ENCODE measurements around the gene AQR. TPM values are rescaled to one million over a fixed set of nuclear protein-coding genes. Genes with fewer than 3 reads are reported as not detected.

The AQR gene
- total and polyA plus RNA-seq, 2 of the 8 experiments (the other 6 are each of a cell fraction or from before 2014, with no cell fraction given) = 34.5 to 57.6 TPM

DNA sequence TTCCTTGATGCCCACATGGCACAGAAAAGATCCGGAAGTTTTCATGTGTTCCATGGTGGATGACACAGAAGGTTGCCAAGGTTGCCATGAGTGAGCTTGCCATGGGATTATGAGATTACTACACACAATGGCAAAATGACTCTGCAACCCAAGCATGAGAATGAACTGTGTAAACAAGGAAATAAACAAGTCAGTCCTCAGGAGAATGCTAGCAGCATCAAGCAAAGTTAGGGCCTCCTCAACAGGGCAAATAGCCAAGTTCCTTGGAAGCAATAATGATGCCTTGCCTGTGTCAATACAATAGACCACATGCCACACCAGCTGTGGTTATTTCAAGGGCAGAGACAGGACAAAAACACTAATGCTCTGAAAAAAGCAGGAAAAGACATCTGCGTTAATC lies 41.8 kb downstream of the AQR start:
- Histone ChIP-seq H3K4me2 (ENCODE audit: insufficient read depth in 1 of 2, low read depth in 2 of 2, low read length in 2 of 2) (no peak overlapping the region), H3K4me1 (replicated peaks in 1 of 4; ENCODE audit: control insufficient read depth in 3 of 4, insufficient read depth in 4 of 4, low read length in 3 of 4) (no peaks in the 10 kb centered on the region), H3K4ac (replicated peaks; ENCODE audit: insufficient read length, low read depth, low read length) (no peak overlapping the region), H4K20me1 (replicated peaks in 1 of 2; ENCODE audit: control insufficient read depth in 1 of 2, insufficient read depth in 2 of 2, low read length in 2 of 2) (no peaks in the 10 kb centered on the region), H3K79me2 (ENCODE audit: control insufficient read depth in 1 of 2, insufficient read depth in 2 of 2, low read length in 2 of 2) (no peaks in the 10 kb centered on the region), H3K9me3 (ENCODE audit: insufficient read depth in 2 of 2, low read depth in 1 of 2, low read length in 1 of 2) (no peaks in the 10 kb centered on the region), H3K36me3 (ENCODE audit: control insufficient read depth in 2 of 4, insufficient read depth in 4 of 4, low read length in 3 of 4) (peaks cover 3 to 48% (median 27%) of the 10 kb centered on the region in 4 experiments; a peak in 7 of 8 replicates), H3K18ac (ENCODE audit: extremely low read depth, low read length) (no peak overlapping the region), H2BK120ac (replicated peaks; ENCODE audit: low read depth, low read length) (no peak overlapping the region), H4K8ac (ENCODE audit: extremely low read depth, insufficient read depth, low read length) (no peak overlapping the region), H4K91ac (replicated peaks; ENCODE audit: insufficient read length, low read length) (no peak overlapping the region), H3K27me3 (replicated peaks in 1 of 4; ENCODE audit: control insufficient read depth in 3 of 4, extremely low read depth in 1 of 4, insufficient read depth in 3 of 4, low read length in 3 of 4) (no peaks in the 10 kb centered on the region), H3K9ac (replicated peaks in 1 of 4; ENCODE audit: extremely low read depth in 1 of 4, low read depth in 3 of 4, low read length in 3 of 4) (no peak overlapping the region), H2AK5ac (ENCODE audit: low read depth, low read length) (no peak overlapping the region), H2AFZ (ENCODE audit: low read length) (no peak overlapping the region), H2BK20ac (ENCODE audit: low read length) (no peak overlapping the region), H3K27ac (ENCODE audit: low read depth, low read length) (no peak overlapping the region), H3K14ac (ENCODE audit: insufficient read length) (no peak overlapping the region), H4K5ac (ENCODE audit: insufficient read length, low read depth, low read length) (no peak overlapping the region), H3K4me3 (ENCODE audit: extremely low read depth in 1 of 4, insufficient read depth in 2 of 4, low read depth in 3 of 4, low read length in 4 of 4) (no peak overlapping the region), H3K23ac (ENCODE audit: insufficient read length) (no peak overlapping the region), H2BK5ac (ENCODE audit: low read depth, low read length) (no peak overlapping the region), H3K23me2 (ENCODE audit: low read depth, low read length) (no peaks in the 10 kb centered on the region), H2BK15ac (ENCODE audit: low read length) (no peak overlapping the region), H3K79me1 (ENCODE audit: low read depth, low read length) (no peaks in the 10 kb centered on the region), H3K56ac (replicated peaks; ENCODE audit: insufficient read length, low read depth, low read length) (no peak overlapping the region), H2BK12ac (ENCODE audit: low read depth, low read length) (no peak overlapping the region)
- ChIA-PET CTCF (ENCODE audit: partially characterized antibody) (no interaction called here), POLR2A (ENCODE audit: partially characterized antibody) (no interaction called here)
- no peak for DNase-seq (ENCODE audit: low read depth in 1 of 2, low spot score in 2 of 2)
- WGBS, 2 experiments (ENCODE audit: extremely low coverage in 1 of 2, insufficient coverage in 1 of 2, insufficient read length in 1 of 2, insufficient replicate concordance in 2 of 2, low coverage in 1 of 2, low lambda C conversion rate in 2 of 2, missing lambda C conversion rate in 1 of 2) = 92% methylated on average over 2 of the region's 2 CpGs; no CpG with 5 or more reads in 1 of the 2 experiments
- no peak for FAIRE-seq
- TF ChIP-seq FOSL1 (IDR thresholded peaks at IDR 0.05; ENCODE audit: insufficient read depth, low read depth, low read length) (no peak), SIN3A (conservative IDR thresholded peaks at IDR 0.05 in 1 of 2, IDR thresholded peaks at IDR 0.05 in 1 of 2; ENCODE audit: low read depth in 1 of 2, low read length in 2 of 2) (no peak), ZNF274 (IDR thresholded peaks at IDR 0.05; ENCODE audit: borderline replicate concordance, extremely low read depth, low read length) (no peak), SAP30 (IDR thresholded peaks at IDR 0.05; ENCODE audit: insufficient read depth, insufficient replicate concordance, low read length) (no peak), SP4 (IDR thresholded peaks at IDR 0.05; ENCODE audit: low read length) (no peak), CHD1 (IDR thresholded peaks at IDR 0.05; ENCODE audit: low read depth, low read length) (no peak), SP2 (IDR thresholded peaks at IDR 0.05; ENCODE audit: low read length) (no peak), SUZ12 (IDR thresholded peaks at IDR 0.05; ENCODE audit: low read length) (no peak)
- TF ChIP-seq, protein P1, sequence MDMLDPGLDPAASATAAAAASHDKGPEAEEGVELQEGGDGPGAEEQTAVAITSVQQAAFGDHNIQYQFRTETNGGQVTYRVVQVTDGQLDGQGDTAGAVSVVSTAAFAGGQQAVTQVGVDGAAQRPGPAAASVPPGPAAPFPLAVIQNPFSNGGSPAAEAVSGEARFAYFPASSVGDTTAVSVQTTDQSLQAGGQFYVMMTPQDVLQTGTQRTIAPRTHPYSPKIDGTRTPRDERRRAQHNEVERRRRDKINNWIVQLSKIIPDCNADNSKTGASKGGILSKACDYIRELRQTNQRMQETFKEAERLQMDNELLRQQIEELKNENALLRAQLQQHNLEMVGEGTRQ (IDR thresholded peaks at IDR 0.05; ENCODE audit: low read length) = no peak
- TF ChIP-seq, protein P2, sequence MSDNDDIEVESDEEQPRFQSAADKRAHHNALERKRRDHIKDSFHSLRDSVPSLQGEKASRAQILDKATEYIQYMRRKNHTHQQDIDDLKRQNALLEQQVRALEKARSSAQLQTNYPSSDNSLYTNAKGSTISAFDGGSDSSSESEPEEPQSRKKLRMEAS (IDR thresholded peaks at IDR 0.05) = no peak
- TF ChIP-seq, protein P3, sequence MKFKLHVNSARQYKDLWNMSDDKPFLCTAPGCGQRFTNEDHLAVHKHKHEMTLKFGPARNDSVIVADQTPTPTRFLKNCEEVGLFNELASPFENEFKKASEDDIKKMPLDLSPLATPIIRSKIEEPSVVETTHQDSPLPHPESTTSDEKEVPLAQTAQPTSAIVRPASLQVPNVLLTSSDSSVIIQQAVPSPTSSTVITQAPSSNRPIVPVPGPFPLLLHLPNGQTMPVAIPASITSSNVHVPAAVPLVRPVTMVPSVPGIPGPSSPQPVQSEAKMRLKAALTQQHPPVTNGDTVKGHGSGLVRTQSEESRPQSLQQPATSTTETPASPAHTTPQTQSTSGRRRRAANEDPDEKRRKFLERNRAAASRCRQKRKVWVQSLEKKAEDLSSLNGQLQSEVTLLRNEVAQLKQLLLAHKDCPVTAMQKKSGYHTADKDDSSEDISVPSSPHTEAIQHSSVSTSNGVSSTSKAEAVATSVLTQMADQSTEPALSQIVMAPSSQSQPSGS (IDR thresholded peaks at IDR 0.05; ENCODE audit: low read length) = no peak
